Mesendoderm (in vitro differentiated cells): Measurements from ENCODE around the gene PCNX1.

Source experiments
- DNase-seq: peaks from one replicate; pipeline ENCODE4 v3.0.0; 2013
- H2AK5ac ChIP-seq: 2 replicates; pipeline ENCODE4 v1.6.1; 2013; ENCODE audit warnings: low read length, inconsistent platforms
- H2BK120ac ChIP-seq: 2 replicates; pipeline ENCODE4 v1.6.1; 2013; ENCODE audit warnings: low read depth, mild to moderate bottlenecking, low read length, moderate library complexity, mixed read lengths
- H2BK15ac ChIP-seq: replicated peaks from 2 replicates; pipeline ENCODE4 v1.6.1; 2013; ENCODE audit warnings: low read depth, mild to moderate bottlenecking, moderate library complexity
- H2BK5ac ChIP-seq: 2 replicates; pipeline ENCODE4 v1.6.1; 2013; ENCODE audit warnings: low read length, inconsistent platforms
- H3K18ac ChIP-seq: 2 replicates; pipeline ENCODE4 v1.6.1; 2013; ENCODE audit warnings: mild to moderate bottlenecking, low read length, mixed read lengths
- H3K23ac ChIP-seq: one replicate; pipeline ENCODE4 v1.6.1; 2013; ENCODE audit warnings: low read length
- H3K27ac ChIP-seq: 2 replicates; pipeline ENCODE4 v1.5.1; 2013; ENCODE audit warnings: low read depth, mild to moderate bottlenecking, inconsistent platforms, low read length, moderate library complexity
- H3K27me3 ChIP-seq: 2 replicates; pipeline ENCODE4 v1.6.1; 2013; ENCODE audit warnings: low read length, control low read depth, mild to moderate bottlenecking, inconsistent platforms; ENCODE audit not compliant: insufficient read depth, poor library complexity
- H3K36me3 ChIP-seq: 2 replicates; pipeline ENCODE4 v1.6.1; 2013; ENCODE audit warnings: low read length, inconsistent platforms; ENCODE audit not compliant: control insufficient read depth, insufficient read depth
- H3K4ac ChIP-seq: one replicate; pipeline ENCODE4 v1.6.1; 2013; ENCODE audit warnings: low read depth, mild to moderate bottlenecking, low read length, moderate library complexity
- H3K4me1 ChIP-seq: 2 replicates; pipeline ENCODE4 v1.6.1; 2013; ENCODE audit warnings: low read depth, low read length, inconsistent platforms; ENCODE audit not compliant: control insufficient read depth
- H3K4me2 ChIP-seq: 2 replicates; pipeline ENCODE4 v1.6.1; 2013; ENCODE audit warnings: low read length
- H3K4me3 ChIP-seq: 2 replicates; pipeline ENCODE4 v1.5.1; 2013; ENCODE audit warnings: mild to moderate bottlenecking, low read length
- H3K56ac ChIP-seq: one replicate; pipeline ENCODE4 v1.6.1; 2013; ENCODE audit warnings: low read length
- H3K79me1 ChIP-seq: 2 replicates; pipeline ENCODE4 v1.6.1; 2013; ENCODE audit warnings: low read length, inconsistent platforms
- H3K79me2 ChIP-seq: 2 replicates; pipeline ENCODE4 v1.6.1; 2013; ENCODE audit warnings: mild to moderate bottlenecking, low read length; ENCODE audit not compliant: control insufficient read depth, insufficient read depth
- H3K9ac ChIP-seq: 2 replicates; pipeline ENCODE4 v1.6.1; 2013; ENCODE audit warnings: low read length, inconsistent platforms
- H4K5ac ChIP-seq: one replicate; pipeline ENCODE4 v1.6.1; 2013; ENCODE audit warnings: low read length
- H4K8ac ChIP-seq: one replicate; pipeline ENCODE4 v1.6.1; 2013; ENCODE audit warnings: low read depth, mild to moderate bottlenecking, control low read depth, low read length, moderate library complexity
- WGBS: extraction: QIAGEN DNeasy Blood & Tissue Kit; methylation state at CpG from one replicate; pipeline ENCODE4 v1.1.7; 2013; ENCODE audit warnings: low lambda C conversion rate, missing lambda C conversion rate; ENCODE audit not compliant: insufficient coverage; ENCODE audit errors: extremely low coverage; 5-methylcytosine and 5-hydroxymethylcytosine counted together

Gene PCNX1

DNA sequence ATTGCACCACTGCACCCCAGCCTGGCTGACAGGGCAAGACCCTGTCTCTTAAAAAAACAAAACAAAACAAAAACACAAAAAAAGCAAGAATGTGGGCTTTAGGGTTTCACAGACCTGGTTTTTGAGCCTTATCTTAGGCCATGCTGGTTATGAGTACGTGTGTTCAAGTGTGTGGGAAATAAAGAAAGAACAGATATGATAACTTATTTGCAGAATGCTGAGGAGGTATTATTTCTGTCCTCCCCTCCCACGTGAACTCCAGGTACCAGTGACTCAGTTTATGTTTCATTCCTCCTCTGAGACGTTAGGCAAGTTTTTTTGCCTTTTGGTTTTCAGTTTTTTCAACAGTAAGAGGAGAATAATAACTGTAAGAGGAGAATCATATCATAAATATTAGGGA lies 49.3 kb downstream of the PCNX1 start:
- Histone ChIP-seq H3K56ac (no peak overlapping the region), H3K36me3 (no peaks in the 10 kb centered on the region), H3K79me1 (peaks cover 5% of the 10 kb centered on the region), H3K79me2 (no peaks in the 10 kb centered on the region), H3K4ac (no peak overlapping the region), H3K4me3 (no peak overlapping the region), H3K27ac (no peak overlapping the region), H2BK5ac (no peak overlapping the region), H2AK5ac (no peak overlapping the region), H4K8ac (no peak overlapping the region), H3K9ac (no peak overlapping the region), H3K4me1 (no peaks in the 10 kb centered on the region), H3K18ac (no peak overlapping the region), H3K27me3 (no peaks in the 10 kb centered on the region), H4K5ac (no peak overlapping the region), H3K4me2 (no peak overlapping the region), H3K23ac (no peak overlapping the region), H2BK120ac (no peak overlapping the region), H2BK15ac (no peak overlapping the region)
- no CpG with 5 or more reads among the region's 3 CpGs for WGBS
- DNase-seq, result no peak

DNA sequence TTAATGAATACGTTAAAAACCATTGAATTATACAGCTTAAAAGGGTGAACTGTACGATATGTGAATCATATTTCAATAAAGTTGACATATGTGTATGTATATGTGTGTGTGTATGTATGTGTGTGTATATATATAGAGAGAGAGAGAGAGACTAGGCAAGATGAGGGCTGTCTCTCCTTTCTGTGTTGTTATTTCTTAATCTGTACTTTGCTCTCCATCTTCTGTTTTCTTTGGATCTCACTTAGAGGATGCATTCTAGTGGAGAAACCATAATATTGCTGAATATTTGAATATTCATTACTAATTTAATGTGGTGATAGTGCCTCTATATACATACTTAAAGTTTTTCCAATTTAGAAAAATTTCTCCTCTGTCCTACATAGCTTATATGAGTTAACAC lies 50.5 kb downstream of the PCNX1 start:
- WGBS, result 100% methylated on average over 1 of the region's 2 CpGs
- Histone ChIP-seq H3K56ac (no peak overlapping the region), H3K4ac (no peak overlapping the region)

DNA sequence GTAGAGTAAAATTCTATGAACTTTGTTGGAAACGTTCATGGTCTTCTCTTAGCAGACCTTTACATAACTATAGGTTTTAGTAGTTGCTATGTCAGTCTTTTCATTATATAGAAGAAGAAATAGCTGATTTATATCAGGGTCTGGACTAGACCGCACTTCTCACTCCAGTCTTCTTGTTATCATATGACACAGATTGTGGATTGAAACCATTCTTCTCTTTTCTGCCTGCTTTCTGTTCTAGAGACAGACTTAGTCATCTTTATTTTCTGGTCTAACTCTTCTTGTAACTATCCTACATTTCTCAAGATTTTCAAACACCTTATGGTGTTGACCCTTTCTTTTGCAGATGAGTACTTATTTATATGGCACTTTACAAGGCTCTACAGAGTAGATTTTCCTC lies 55.7 kb downstream of the PCNX1 start:
- no peak overlapping the region for H3K9ac ChIP-seq
- no peaks in the 10 kb centered on the region for H3K4me1 ChIP-seq
- H3K18ac ChIP-seq, result no peak overlapping the region
- H3K56ac ChIP-seq, result no peak overlapping the region
- H3K36me3 ChIP-seq, result no peaks in the 10 kb centered on the region
- no peaks in the 10 kb centered on the region for H3K27me3 ChIP-seq
- H2AK5ac ChIP-seq, result no peak overlapping the region
- no CpG with 5 or more reads among the region's 2 CpGs for WGBS
- no peak overlapping the region for H2BK120ac ChIP-seq
- H3K79me1 ChIP-seq, result peaks cover 5% of the 10 kb centered on the region
- H2BK5ac ChIP-seq, result no peak overlapping the region
- H3K4me2 ChIP-seq, result no peak overlapping the region
- DNase-seq, result no peak
- no peak overlapping the region for H3K23ac ChIP-seq
- H3K27ac ChIP-seq, result no peak overlapping the region
- no peak overlapping the region for H4K8ac ChIP-seq
- H3K4me3 ChIP-seq, result no peak overlapping the region
- H3K4ac ChIP-seq, result no peak overlapping the region
- H4K5ac ChIP-seq, result no peak overlapping the region
- no peaks in the 10 kb centered on the region for H3K79me2 ChIP-seq
- no peak overlapping the region for H2BK15ac ChIP-seq

More for the DNA sequence above, 50.5 kb downstream of the PCNX1 start:
- Histone ChIP-seq H2BK15ac (no peak overlapping the region), H3K9ac (no peak overlapping the region), H2AK5ac (no peak overlapping the region), H3K27me3 (no peaks in the 10 kb centered on the region), H4K8ac (no peak overlapping the region), H3K36me3 (no peaks in the 10 kb centered on the region), H3K18ac (no peak overlapping the region), H2BK5ac (no peak overlapping the region), H3K4me1 (no peaks in the 10 kb centered on the region), H2BK120ac (no peak overlapping the region), H3K4me2 (no peak overlapping the region), H3K4me3 (no peak overlapping the region), H3K79me1 (peaks cover 5% of the 10 kb centered on the region), H4K5ac (no peak overlapping the region), H3K23ac (no peak overlapping the region), H3K27ac (no peak overlapping the region), H3K79me2 (no peaks in the 10 kb centered on the region)
- DNase-seq, result no peak

DNA sequence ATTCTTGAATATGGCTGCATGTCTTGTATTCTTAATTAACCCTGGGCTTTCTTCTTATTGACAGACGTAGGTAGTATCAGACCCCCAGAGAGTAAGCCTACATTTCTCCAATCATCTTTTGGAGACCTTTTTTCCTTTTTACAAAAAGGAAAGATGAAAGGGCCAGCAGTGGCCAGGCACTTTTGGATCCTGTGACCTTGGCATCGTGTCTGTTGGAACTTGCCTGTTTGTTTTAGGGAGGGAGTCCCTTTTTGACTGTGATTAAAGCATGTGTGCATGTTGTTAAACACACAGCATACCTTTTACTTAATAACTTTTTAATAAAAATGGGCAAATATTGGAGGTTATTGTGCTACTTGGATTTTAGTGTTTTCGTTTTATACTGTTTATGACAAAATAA lies 57.2 kb downstream of the PCNX1 start:
- no peak for DNase-seq
- Histone ChIP-seq H4K8ac (no peak overlapping the region), H3K4me2 (no peak overlapping the region), H2BK15ac (no peak overlapping the region), H3K4ac (no peak overlapping the region), H3K27ac (no peak overlapping the region), H3K4me3 (no peak overlapping the region), H2BK5ac (no peak overlapping the region), H3K79me1 (peaks cover 1% of the 10 kb centered on the region), H3K18ac (no peak overlapping the region), H2BK120ac (no peak overlapping the region), H3K4me1 (no peaks in the 10 kb centered on the region), H3K27me3 (no peaks in the 10 kb centered on the region), H2AK5ac (no peak overlapping the region), H3K36me3 (no peaks in the 10 kb centered on the region), H3K23ac (no peak overlapping the region), H3K9ac (no peak overlapping the region), H3K56ac (no peak overlapping the region), H3K79me2 (no peaks in the 10 kb centered on the region), H4K5ac (no peak overlapping the region)
- no CpG with 5 or more reads among the region's 3 CpGs for WGBS

DNA sequence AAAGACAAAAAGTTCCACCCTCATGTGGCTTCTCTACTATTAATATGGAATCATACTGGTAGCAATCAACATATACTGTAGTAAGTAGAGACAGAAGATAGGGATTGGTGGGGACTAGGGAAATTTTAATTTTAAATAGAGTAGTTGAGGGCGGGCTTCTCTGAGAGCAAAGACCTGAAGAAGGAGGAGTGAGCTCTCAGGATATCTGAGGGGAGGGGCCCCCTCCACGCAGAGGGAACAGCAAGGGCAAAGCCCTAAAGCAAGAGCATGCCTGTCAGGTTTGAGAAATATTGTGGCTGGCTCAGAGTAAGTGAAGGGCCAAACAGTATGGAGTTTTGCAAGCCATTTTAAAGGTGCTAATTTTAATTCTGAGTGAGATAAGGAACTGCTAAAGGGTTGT lies 64.3 kb downstream of the PCNX1 start:
- Histone ChIP-seq H3K27me3 (no peaks in the 10 kb centered on the region), H3K9ac (no peak overlapping the region), H2BK5ac (no peak overlapping the region), H3K4me1 (no peaks in the 10 kb centered on the region), H3K23ac (no peak overlapping the region), H3K27ac (no peak overlapping the region), H3K18ac (no peak overlapping the region), H2BK120ac (no peak overlapping the region), H3K56ac (no peak overlapping the region), H3K4ac (no peak overlapping the region), H4K8ac (no peak overlapping the region), H3K79me1 (peaks cover 2% of the 10 kb centered on the region), H3K36me3 (no peaks in the 10 kb centered on the region), H2BK15ac (no peak overlapping the region), H3K4me2 (no peak overlapping the region), H3K4me3 (no peak overlapping the region), H3K79me2 (no peaks in the 10 kb centered on the region), H2AK5ac (no peak overlapping the region), H4K5ac (no peak overlapping the region)
- whole genome bisulfite sequencing, result no CpG with 5 or more reads among the region's 2 CpGs
- peak; percentile 24 for DNase-seq

DNA sequence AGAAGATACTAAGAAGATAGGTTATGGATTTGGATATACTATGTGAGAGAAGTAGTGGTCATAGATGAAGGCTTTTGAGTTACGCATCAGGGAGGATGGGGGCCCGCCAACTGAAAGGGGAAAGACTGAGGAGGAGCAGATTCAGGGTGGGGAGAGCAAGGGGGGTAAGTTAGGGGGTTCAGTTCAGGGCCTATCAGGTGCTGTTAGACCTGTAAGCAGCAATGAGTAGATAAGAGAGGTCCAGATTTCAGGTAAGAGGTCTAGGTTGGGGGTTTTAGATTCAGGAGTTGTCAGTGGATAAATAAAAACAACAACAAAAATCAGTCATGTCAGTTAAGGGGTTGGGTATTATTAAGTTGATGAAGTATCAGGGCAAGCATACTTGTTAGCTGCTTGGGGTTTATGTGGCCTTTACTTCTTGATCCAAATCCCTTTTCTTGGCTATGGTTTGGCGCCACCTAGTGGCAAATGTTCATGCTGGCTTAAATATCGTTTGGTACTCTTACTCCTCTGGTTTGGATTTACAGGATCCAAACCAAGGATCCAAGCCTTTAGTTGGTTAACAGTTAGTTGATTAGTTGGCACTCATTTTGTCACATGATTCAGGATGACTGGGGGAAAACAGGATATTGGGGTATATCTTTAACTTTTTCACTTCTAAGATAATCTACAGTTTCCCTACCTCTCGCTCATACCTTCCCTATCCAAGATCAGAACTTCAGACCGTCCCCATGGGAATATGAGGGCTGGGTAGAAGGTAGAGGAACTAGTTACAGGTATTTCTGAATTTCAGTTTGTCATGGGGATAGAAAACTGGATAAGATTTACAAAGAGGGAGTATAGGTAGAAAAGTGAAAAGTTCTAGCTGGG lies 65.1 kb downstream of the PCNX1 start:
- Histone ChIP-seq H3K56ac (no peak overlapping the region), H3K4me1 (no peaks in the 10 kb centered on the region)
- WGBS, result no CpG with 5 or more reads among the region's 6 CpGs

More for the DNA sequence above, 65.1 kb downstream of the PCNX1 start:
- Histone ChIP-seq H3K9ac (no peak overlapping the region), H3K79me1 (peaks cover 4% of the 10 kb centered on the region), H3K23ac (no peak overlapping the region), H2BK15ac (no peak overlapping the region), H3K18ac (no peak overlapping the region), H3K36me3 (peaks cover 2% of the 10 kb centered on the region), H3K27ac (no peak overlapping the region), H2AK5ac (no peak overlapping the region), H3K4ac (no peak overlapping the region), H3K27me3 (no peaks in the 10 kb centered on the region), H4K8ac (no peak overlapping the region), H3K4me2 (no peak overlapping the region), H3K4me3 (no peak overlapping the region), H2BK120ac (no peak overlapping the region), H3K79me2 (no peaks in the 10 kb centered on the region), H2BK5ac (no peak overlapping the region), H4K5ac (no peak overlapping the region)
- peak; percentile 88 for DNase-seq
